B cell (primary cell): ENCODE data around the gene DCTN3. TPM values are rescaled to one million over a fixed set of nuclear protein-coding genes. Genes with fewer than 3 reads are reported as not detected.

ENCODE experiments used
- ATAC-seq: fragments of 200-7000 bp; cut with Tn5 transposase; one replicate; pipeline ENCODE4 v1.10.0; 2021; ENCODE audit warnings: low read depth, mild to moderate bottlenecking, moderate number of reproducible peaks, moderate library complexity
- CTCF ChIA-PET: fragments of 350-600 bp; sonication (Branson Sonifier 250); formaldehyde crosslinking; loops from one replicate; lab custom pipeline; 2021; ENCODE audit warnings: antibody characterized with exemption, inconsistent platforms; lab: Charles Lee
- POLR2A ChIA-PET: fragments of 350-600 bp; sonication (Branson Sonifier 250); formaldehyde crosslinking; loops from one replicate; lab custom pipeline; 2021; ENCODE audit warnings: antibody characterized with exemption; lab: Charles Lee
- DNase-seq: peaks from one replicate; pipeline ENCODE4 v3.0.0; 2013
- H2AFZ ChIP-seq: 2 replicates; pipeline ENCODE4 v1.6.1; 2012; ENCODE audit warnings: mild to moderate bottlenecking, low read depth, low read length; ENCODE audit not compliant: insufficient read depth, poor library complexity, severe bottlenecking
- H3K27ac ChIP-seq, 2 donors: 1 replicate in 1 of 2; 2 replicates in 1 of 2; pipeline ENCODE4 v1.5.1; 2012 to 2013; ENCODE audit warnings: low read length in 2 of 2, mild to moderate bottlenecking in 2 of 2, moderate library complexity in 1 of 2
- H3K27me3 ChIP-seq, 4 experiments: fragments of 200-600 bp in 1 of 4; sonication (generic) in 1 of 4; replicated peaks in 1 of 4; 1 replicate in 2 of 4; 2 replicates in 2 of 4; pipeline versions ENCODE4 v1.6.1 to v1.7.0; 2013 to 2016; ENCODE audit warnings: low read length in 3 of 4, mild to moderate bottlenecking in 2 of 4, mixed read lengths in 1 of 4, moderate library complexity in 1 of 4; ENCODE audit not compliant: insufficient read depth in 4 of 4, control insufficient read depth in 3 of 4; ENCODE audit errors: control extremely low read depth in 1 of 4
- H3K36me3 ChIP-seq, 2 experiments: replicated peaks in 1 of 2; 1 replicate in 1 of 2; 2 replicates in 1 of 2; pipeline versions ENCODE4 v1.6.1 to v1.7.1; 2013; ENCODE audit warnings: low read length in 1 of 2; ENCODE audit not compliant: insufficient read depth in 2 of 2, control insufficient read depth in 1 of 2; ENCODE audit errors: control extremely low read depth in 1 of 2, extremely low read depth in 1 of 2
- H3K4me1 ChIP-seq, 2 donors: fragments of 200-600 bp in 1 of 2; sonication (generic) in 1 of 2; 1 replicate in 1 of 2; 2 replicates in 1 of 2; pipeline versions ENCODE4 v1.5.1 to v1.6.1; 2013 to 2017; ENCODE audit warnings: low read length in 2 of 2; ENCODE audit not compliant: control insufficient read depth in 2 of 2, insufficient read depth in 2 of 2
- H3K4me2 ChIP-seq: replicated peaks from 2 replicates; pipeline ENCODE3; 2012; ENCODE audit warnings: mild to moderate bottlenecking, low read depth, low read length; ENCODE audit not compliant: poor library complexity, severe bottlenecking
- H3K4me3 ChIP-seq, 5 experiments: fragments of 200-600 bp in 1 of 5; sonication (generic) in 1 of 5; 1 replicate in 3 of 5; 2 replicates in 2 of 5; pipeline versions ENCODE4 v1.5.1 to v1.7.0; 2011 to 2016; ENCODE audit warnings: low read length in 4 of 5, mild to moderate bottlenecking in 4 of 5, low read depth in 2 of 5, control low read depth in 1 of 5, moderate library complexity in 1 of 5; ENCODE audit not compliant: insufficient read depth in 1 of 5; ENCODE audit errors: control extremely low read depth in 1 of 5, extremely low read depth in 1 of 5
- H3K79me2 ChIP-seq: fragments of 200-600 bp; sonication (generic); one replicate; pipeline ENCODE4 v1.6.0; 2016; ENCODE audit warnings: low read length; ENCODE audit not compliant: control insufficient read depth, insufficient read depth
- H3K9ac ChIP-seq: fragments of 200-600 bp; sonication (generic); 2 replicates; pipeline ENCODE4 v1.6.1; 2017; ENCODE audit warnings: mild to moderate bottlenecking, low read length, moderate library complexity
- H3K9me3 ChIP-seq, 3 donors: one replicate each; pipeline versions ENCODE4 v1.6.1 to v1.7.1; 2013; ENCODE audit warnings: low read length in 2 of 3; ENCODE audit not compliant: control insufficient read depth in 2 of 3, insufficient read depth in 1 of 3; ENCODE audit errors: control extremely low read depth in 1 of 3
- H4K20me1 ChIP-seq: 2 replicates; pipeline ENCODE4 v1.6.0; 2012; ENCODE audit warnings: mild to moderate bottlenecking, low read length; ENCODE audit not compliant: insufficient read depth, control insufficient read depth, poor library complexity, severe bottlenecking
- H3K27ac Mint-ChIP-seq: one replicate; pipeline ENCODE4 v1.8.0; 2021; ENCODE audit warnings: mixed read lengths
- H3K27me3 Mint-ChIP-seq: one replicate; pipeline ENCODE4 v1.8.0; 2021; ENCODE audit warnings: mixed read lengths
- H3K4me1 Mint-ChIP-seq: one replicate; pipeline ENCODE4 v1.8.0; 2021; ENCODE audit warnings: mixed read lengths
- H3K4me3 Mint-ChIP-seq: one replicate; pipeline ENCODE4 v1.8.0; 2021; ENCODE audit warnings: mixed read lengths
- H3K9me3 Mint-ChIP-seq: one replicate; pipeline ENCODE4 v1.8.0; 2022; ENCODE audit warnings: mixed read lengths; ENCODE audit not compliant: insufficient read depth
- CTCF ChIP-seq: fragments of 200-600 bp; IDR thresholded peaks from one replicate; pipeline ENCODE4 v1.8.0; 2022; ENCODE audit warnings: antibody characterized with exemption, mild to moderate bottlenecking
- EZH2 ChIP-seq: IDR thresholded peaks from 2 replicates; pipeline ENCODE4 v1.6.1; 2012; ENCODE audit warnings: borderline replicate concordance, low read depth, mild to moderate bottlenecking, moderate library complexity, low read length; ENCODE audit not compliant: insufficient read depth, poor library complexity, severe bottlenecking
- WGBS: methylation state at CpG from one replicate; pipeline ENCODE4 v1.1.5; 2013; ENCODE audit warnings: missing lambda C conversion rate; ENCODE audit not compliant: insufficient coverage; 5-methylcytosine and 5-hydroxymethylcytosine counted together
- intact Hi-C: fragments of 100-400 bp; cut with micrococcal nuclease; formaldehyde crosslinking; loops from one replicate; pipeline ENCODE4 v1.10.0; 2022
- polyA plus RNA-seq: library from polyadenylated mRNA; depleted of rRNA; stranded (reverse); fragments of >200 nt; gene quantifications from 2 replicates; pipeline ENCODE4 v1.2.3, GENCODE V29; 2012
- total RNA-seq, 2 donors: library from RNA; stranded (reverse); fragments of 120-200 nt in 1 of 2; gene quantifications; 1 replicate in 1 of 2; 2 replicates in 1 of 2; pipeline versions ENCODE4 v1.2.3 to v1.2.4, GENCODE V29; 2013 to 2022

DCTN3 gene
- total and polyA plus RNA-seq, 2 donors (not counting 1 experiment from before 2014, with no cell fraction given) = 48.2 to 75.0 TPM

- Histone ChIP-seq H3K27ac (no peak overlapping the region), H3K9ac (no peak overlapping the region), H4K20me1 (peaks cover 16% of the 10 kb centered on the region), H2AFZ (no peak overlapping the region), H3K4me1 (peaks cover 22 to 38% of the 10 kb centered on the region in 2 donors), H3K4me2 (no peak overlapping the region), H3K4me3 (no peak overlapping the region), H3K79me2 (peaks cover 26% of the 10 kb centered on the region), H3K9me3 (peaks cover 0 to 4% (median 0%) of the 10 kb centered on the region in 3 donors), H3K27me3 (peaks cover 0 to 19% (median 7%) of the 10 kb centered on the region in 4 experiments), H3K36me3 (peaks cover 0 to 3% of the 10 kb centered on the region in 2 experiments)
- Mint-ChIP-seq H3K4me1 (peaks cover 35% of the 10 kb centered on the region), H3K27ac (no peak overlapping the region), H3K9me3 (no peaks in the 10 kb centered on the region), H3K27me3 (peaks cover 16% of the 10 kb centered on the region), H3K4me3 (peak overlapping the region; percentile 48)
- TF ChIP-seq CTCF = peak; percentile 89
- TF ChIP-seq EZH2 = no peak
- CTCF ChIA-PET = interaction anchor here (0.5 to 8.4 kb wide), 34 partner anchors 9 to 1072 kb away, joined by 3 to 150 read pairs (median 5); partner anchors contain the start of genes CCL27, DCTN3, DNAI1 and FAM219A
- peak; percentile 81 for DNase-seq
- intact Hi-C loops = loop anchor here (1.0 to 2.0 kb wide), 2 partner anchors 22 to 85 kb away; partner anchors contain the start of gene RPP25L
- peak; percentile 19 for ATAC-seq
- WGBS = 38% methylated on average over 2 of the region's 3 CpGs
- POLR2A ChIA-PET = interaction anchor here (1.1 to 1.3 kb wide), 3 partner anchors 10 to 22 kb away, joined by 4 to 6 read pairs (median 4); partner anchors contain the start of gene RPP25L
Measured at GRCh38 chr9:34633851-34634550, 13.7 kb upstream of the DCTN3 start.

GRCh38 chr9:34633166-34633565, 12.9 kb upstream of the DCTN3 start:
- H3K36me3 ChIP-seq = peaks cover 0 to 3% of the 10 kb centered on the region in 2 experiments
- Mint-ChIP-seq H3K9me3 (no peaks in the 10 kb centered on the region), H3K27me3 (peaks cover 22% of the 10 kb centered on the region), H3K4me3 (no peak overlapping the region), H3K4me1 (peaks cover 35% of the 10 kb centered on the region), H3K27ac (no peak overlapping the region)
- TF ChIP-seq EZH2 = no peak
- no peak for TF ChIP-seq CTCF
- peaks cover 0 to 4% (median 0%) of the 10 kb centered on the region in 3 donors for H3K9me3 ChIP-seq
- DNase-seq (no peak), ATAC-seq (no peak)
- no peak overlapping the region for H3K4me2 ChIP-seq
- CTCF ChIA-PET = interaction anchor here (0.6 to 8.4 kb wide), 23 partner anchors 10 to 253 kb away, joined by 3 to 150 read pairs (median 7); partner anchors contain the start of genes CCL27, DCTN3, DNAI1 and FAM219A
- H2AFZ ChIP-seq = no peak overlapping the region
- peaks cover 0 to 24% (median 12%) of the 10 kb centered on the region in 4 experiments for H3K27me3 ChIP-seq
- POLR2A ChIA-PET = interaction anchor here (1.0 to 1.3 kb wide), 4 partner anchors 11 to 20 kb away, joined by 3 to 8 read pairs (median 4); partner anchors contain the start of gene DCTN3
- peaks cover 26% of the 10 kb centered on the region for H3K79me2 ChIP-seq
- peaks cover 22 to 37% of the 10 kb centered on the region in 2 donors for H3K4me1 ChIP-seq
- 80% methylated on average over 3 of the region's 5 CpGs for WGBS
- H4K20me1 ChIP-seq = peaks cover 20% of the 10 kb centered on the region
- H3K9ac ChIP-seq = no peak overlapping the region
- H3K27ac ChIP-seq = no peak overlapping the region
- intact Hi-C loops = loop anchor here (1.0 to 2.0 kb wide), 2 partner anchors 21 to 84 kb away; partner anchors contain the start of gene RPP25L
- no peak overlapping the region for H3K4me3 ChIP-seq
